NCI-H1092 treated with DMSO at 0.1 percent for 48 hours (cell line): ENCODE measurements around the gene PGR.

Experiments
- DNase-seq: peaks from one replicate; lab custom pipeline; 2025; lab: John Stamatoyannopoulos, UW

Gene PGR

DNA sequence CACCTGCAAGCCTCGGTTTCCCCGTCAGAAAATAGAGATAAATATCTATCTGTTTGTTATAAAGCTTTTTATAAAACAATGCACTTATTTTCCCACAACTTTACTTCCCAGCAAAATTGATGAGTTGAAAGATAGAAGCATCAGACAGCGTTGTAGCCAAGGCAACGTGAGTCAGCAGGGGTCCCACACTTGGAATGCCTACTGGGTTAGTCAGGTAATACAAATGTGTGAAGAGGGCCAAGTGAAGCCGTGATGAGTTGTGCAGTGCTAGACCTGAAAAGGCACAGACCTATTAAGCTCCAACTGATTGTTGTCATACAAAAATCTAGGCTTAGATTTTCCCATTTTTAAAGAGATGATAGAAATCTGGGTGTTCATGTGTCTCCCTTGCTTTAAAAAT is 118.7 kb downstream of the PGR start:
- no peak for DNase-seq

GRCh38 chr11:101009690-101010055 is 119.9 kb downstream of the PGR start:
- DNase-seq: no peak

GRCh38 chr11:101008961-101009689 is 120.5 kb downstream of the PGR start:
- DNase-seq: no peak

GRCh38 chr11:101003468-101003867 is 126.1 kb downstream of the PGR start:
- no peak for DNase-seq

DNA sequence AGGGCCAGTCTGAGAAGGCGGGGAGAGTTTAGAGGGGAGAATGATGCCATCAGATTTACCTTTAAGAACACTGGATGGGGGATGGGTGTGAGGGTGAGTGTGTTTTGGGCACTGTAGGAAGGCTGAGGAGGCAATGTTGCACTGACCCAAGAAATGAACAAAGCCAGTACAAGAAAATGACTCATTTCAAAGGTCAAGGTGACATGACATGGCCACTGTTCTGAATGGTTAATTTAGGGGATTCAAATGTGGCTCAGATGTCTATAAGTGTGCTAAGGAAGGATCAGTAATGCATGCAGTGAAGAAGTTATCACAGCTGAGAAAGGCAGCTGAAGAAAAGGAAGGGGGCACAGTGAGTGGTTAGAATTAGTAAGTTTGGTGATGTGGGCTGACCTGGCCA is 129.9 kb downstream of the PGR start:
- no peak for DNase-seq

GRCh38 chr11:100994966-100995365 is 134.6 kb downstream of the PGR start:
- DNase-seq: no peak

DNA sequence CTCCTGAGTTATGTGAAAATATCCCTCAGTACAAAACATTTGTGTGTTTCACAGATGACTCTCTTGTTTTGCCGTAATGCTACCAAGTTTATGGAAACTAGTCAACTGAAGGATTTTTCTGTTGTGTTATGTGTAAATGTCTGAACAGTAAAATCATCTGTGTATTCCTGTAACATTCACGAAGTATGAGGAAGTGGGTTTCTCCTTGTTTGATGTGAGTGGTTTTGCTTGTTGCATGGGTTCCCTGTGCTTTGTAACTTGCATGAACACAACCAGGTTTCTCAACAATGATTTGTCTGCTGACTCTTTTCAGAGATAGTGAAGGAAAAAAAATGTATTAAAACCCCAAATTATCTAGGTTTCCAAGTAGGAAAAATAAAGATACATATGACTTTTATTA is 138.1 kb downstream of the PGR start:
- DNase-seq: no peak

- DNase-seq: no peak
Observed at GRCh38 chr11:100990931-100991330, 138.7 kb downstream of the PGR start.

GRCh38 chr11:100984668-100985067 is 144.9 kb downstream of the PGR start:
- no peak for DNase-seq

GRCh38 chr11:100981196-100981824 is 148.3 kb downstream of the PGR start:
- no peak for DNase-seq

DNA sequence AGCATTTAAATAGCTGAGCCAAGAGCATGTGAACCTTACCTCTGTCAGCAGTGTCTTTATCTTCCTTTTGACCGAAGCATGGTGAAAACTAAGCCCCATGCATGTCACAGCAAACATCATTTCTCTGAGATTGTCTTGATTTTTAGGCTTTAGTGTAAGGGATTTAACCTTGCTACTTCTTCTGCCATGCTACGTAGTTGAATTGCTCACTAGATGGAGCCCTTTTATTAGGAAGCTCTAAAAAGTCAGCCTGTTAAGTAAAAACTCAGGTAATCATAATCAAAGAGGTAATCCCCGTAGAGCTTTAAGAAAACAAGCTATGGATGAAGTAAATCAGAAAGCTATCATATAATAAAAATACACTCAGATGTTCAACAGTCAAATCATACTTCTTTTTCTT is 149.5 kb downstream of the PGR start:
- DNase-seq: peak; percentile 5
